CD4-positive, alpha-beta T cell treated with Interleukin-17A for 4 hours (primary cell): ENCODE data around the gene TP53BP2.

Experiments used
- DNase-seq: peaks from one replicate; pipeline ENCODE4 v3.0.0-alpha.2; 2020; ENCODE audit warnings: mixed read lengths

Gene TP53BP2

GRCh38 chr1:223785808-223786207, 59.9 kb downstream of the TP53BP2 start:
- no peak for DNase-seq

DNA sequence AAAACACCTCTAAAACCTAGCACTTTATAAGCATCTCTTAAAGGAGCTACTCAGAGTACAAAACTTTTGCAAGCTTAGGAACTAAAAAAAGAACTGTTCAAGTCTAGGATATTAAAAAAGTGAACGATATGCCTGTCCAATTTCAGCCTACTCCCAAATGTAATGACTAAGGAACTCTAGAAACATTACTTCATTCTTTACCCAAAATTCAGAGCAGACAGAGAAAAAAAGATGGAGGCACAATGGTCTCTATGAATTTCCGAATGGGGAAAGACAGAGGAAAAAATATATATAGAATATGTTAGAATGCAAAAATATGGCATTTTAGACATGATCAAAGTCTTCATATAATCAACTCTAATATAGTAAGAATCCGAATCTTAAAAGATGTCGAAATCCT, 61.2 kb downstream of the TP53BP2 start:
- DNase-seq, result no peak

GRCh38 chr1:223783676-223784075, 62.1 kb downstream of the TP53BP2 start:
- DNase-seq, result no peak

DNA sequence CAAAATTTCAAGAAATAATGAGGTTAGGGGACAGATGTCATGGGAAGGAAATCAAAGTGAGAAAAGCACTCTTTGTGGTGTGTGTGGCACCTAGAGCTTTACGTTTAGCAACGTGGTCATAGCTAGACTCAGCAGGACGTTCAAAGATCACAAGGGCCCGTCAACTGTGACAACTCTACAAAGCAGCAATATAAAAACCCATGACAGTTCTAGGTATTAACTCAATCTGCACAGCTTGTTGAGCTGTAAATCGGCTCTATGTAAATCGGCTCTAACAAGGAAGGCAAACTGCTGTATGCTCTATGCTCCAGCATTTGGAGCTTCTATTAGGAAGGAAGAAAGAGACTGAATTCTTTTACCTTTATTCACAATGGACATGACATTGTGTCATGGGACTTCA, 64.8 kb downstream of the TP53BP2 start:
- no peak for DNase-seq

DNA sequence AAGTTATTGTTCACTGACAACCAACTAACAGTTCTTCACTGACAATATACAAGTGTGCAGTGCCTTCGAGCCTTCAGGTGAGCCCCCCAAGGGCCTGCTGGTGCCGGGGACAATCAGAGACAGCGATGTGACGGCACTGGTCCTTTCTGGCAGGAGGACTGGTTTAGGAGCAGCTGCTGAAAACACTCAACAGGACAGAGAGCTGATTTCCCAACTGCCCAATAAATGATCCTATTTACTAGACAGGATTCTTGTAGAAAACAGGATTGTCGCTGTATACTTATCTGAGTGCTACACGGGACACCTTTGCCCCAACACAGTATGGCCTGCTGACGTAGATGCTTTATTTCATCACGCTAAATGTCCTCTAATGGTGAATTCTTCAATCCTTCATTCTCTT, 65.4 kb downstream of the TP53BP2 start:
- DNase-seq, result no peak

- no peak for DNase-seq
Observed at GRCh38 chr1:223776826-223777454, 68.8 kb downstream of the TP53BP2 start.

- DNase-seq, result peak; percentile 64
Observed at GRCh38 chr1:223776075-223776814, 69.5 kb downstream of the TP53BP2 start.

DNA sequence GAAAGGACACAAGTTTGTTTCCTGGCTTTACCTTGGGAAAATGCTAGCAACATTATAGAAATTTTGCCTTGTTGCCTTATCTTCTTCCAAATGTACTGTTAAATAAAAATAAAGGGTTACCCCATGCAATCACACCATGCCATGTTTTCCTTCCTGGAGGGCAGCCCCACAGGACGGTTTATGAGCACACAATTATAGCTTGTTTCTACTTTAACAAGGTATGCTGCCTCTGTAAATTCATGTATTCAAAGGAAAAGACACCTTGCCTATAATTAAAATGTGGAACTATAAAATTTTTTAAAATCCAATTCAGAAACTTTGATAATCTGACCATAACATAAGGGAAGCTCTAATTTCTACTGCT, 70.1 kb downstream of the TP53BP2 start:
- no peak for DNase-seq

- DNase-seq, result no peak
Observed at GRCh38 chr1:223775054-223775453, 70.7 kb downstream of the TP53BP2 start.

GRCh38 chr1:223774134-223774814, 71.5 kb downstream of the TP53BP2 start:
- no peak for DNase-seq

DNA sequence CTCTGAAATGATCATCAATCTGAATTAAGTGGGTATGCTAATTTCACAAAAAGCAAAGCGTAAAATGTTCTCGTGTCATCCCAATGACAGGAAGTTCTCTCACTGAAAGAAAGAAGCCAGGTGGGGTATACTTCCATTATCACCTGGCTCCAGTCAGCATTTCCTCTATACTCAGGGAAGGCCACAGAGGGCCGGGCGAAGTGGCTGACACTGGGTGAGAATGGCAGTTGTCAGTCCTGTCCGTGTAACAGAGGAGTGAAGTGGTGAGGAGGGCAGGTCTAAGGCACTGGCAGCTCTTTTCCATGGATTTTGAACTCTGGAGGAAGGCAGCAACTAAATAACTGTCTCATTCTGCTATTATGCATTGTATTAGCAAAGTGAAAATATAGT, 73.0 kb downstream of the TP53BP2 start:
- DNase-seq, result no peak

- DNase-seq, result no peak
Observed at GRCh38 chr1:223771814-223772770, 73.7 kb downstream of the TP53BP2 start.

DNA sequence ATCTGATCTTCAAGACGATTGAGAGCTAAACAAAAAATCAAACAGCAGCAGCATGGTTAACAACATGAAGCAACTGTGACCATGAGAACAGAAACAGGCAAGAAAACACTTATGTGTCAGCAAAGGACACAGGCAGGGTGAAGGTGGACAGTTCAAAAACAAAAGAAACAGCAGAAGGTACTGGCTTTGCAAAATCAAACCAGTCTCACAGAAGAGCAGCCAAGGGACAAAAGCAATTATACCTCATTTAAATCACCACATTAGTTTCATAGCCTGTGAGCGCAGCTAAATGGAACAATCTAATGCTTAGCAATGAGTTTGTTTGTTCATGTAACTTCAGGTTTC, 74.3 kb downstream of the TP53BP2 start:
- no peak for DNase-seq

DNA sequence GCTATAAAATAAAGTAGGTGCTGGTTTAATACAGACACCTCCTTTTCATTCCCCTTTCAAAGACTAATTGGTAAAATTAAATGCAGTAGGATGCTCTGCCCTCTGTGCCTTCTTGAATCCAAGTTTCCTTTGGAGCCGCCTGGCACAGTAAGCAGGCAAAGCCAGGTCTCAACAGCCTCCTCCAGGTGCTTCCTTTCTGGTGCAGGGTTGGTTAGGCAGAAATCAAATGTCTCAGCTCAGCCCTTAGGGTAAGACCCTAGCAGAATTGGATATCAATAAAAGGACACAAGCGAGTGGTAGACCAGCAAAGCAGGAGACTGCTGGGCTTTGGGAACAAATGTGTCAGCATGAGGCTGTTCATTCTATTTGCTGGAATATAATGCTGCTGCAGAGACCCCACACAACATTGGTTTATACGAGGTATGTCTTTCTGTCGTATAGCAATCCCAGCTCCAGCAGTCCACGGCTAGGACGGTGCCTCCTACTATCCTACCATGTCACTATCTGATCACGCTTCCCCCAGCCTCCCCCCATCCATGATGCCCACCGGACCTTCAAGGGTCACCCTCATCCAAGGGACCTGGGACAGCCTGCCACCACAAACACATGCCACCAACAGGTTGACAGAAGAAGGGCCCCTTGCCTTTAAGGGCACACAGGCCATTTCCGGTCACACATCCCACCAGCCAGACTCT, 75.0 kb downstream of the TP53BP2 start:
- DNase-seq, result no peak

GRCh38 chr1:223765719-223766340, 79.9 kb downstream of the TP53BP2 start:
- no peak for DNase-seq

GRCh38 chr1:223765036-223765718, 80.6 kb downstream of the TP53BP2 start:
- DNase-seq, result no peak

DNA sequence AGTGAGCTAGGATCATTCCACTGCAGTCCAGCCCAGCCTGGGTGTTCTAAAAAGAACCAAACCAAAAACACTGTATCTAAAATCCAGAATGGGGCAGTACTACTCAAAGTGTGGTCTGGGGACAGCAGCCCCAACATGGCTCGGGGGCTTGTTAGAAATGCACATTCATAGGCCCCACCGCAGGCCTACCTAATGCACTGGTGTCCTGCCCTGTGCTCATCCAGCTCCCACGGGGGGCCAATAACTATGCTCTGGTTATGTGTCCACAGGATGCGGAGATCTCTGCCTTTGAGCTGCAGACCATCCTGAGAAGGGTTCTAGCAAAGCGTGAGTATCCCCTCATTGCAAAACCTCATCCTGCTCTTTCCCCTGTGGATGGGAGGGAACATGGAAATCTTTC, 81.9 kb downstream of the TP53BP2 start:
- no peak for DNase-seq

GRCh38 chr1:223763251-223763650, 82.5 kb downstream of the TP53BP2 start:
- DNase-seq, result no peak

- no peak for DNase-seq
Observed at GRCh38 chr1:223761411-223761810, 84.3 kb downstream of the TP53BP2 start.

DNA sequence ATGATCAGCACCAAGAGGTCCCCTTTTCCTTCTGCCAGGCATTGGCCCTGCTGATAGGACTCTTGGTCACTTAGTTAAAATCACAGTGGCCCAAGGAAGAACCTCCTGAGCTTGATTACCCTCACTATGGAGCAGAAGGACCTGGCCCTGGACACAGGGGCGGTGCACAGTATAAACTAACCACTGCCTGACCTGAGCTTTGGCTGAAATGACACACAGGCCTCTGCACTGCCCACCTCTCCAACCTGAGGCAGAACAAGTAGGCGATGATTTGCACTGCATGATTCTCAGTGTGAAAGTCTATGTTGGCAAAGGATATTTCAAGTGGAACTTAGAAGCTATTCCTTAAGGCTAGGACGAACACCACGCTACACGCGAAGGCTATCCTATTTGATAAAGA, 84.9 kb downstream of the TP53BP2 start:
- no peak for DNase-seq

DNA sequence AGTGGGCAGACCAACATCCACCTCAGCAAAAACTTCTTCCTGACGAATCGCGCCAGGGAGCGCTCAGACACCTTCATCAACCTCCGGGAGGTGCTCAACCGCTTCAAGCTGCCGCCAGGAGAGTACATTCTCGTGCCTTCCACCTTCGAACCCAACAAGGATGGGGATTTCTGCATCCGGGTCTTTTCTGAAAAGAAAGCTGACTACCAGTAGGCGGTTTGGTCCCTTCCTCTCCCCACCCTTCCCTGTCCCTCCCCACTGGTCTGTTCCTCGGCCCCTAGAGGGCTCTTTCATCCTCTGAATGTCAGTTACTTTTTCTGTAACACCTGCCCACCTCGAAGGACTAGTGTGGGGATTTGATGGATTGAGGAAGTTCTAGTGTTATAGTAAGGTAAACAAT, 86.5 kb downstream of the TP53BP2 start:
- no peak for DNase-seq
